Right lobe of liver (tissue), 6 donors: ENCODE data around the gene CARMIL1. TPM values are rescaled to one million over a fixed set of nuclear protein-coding genes. Genes with fewer than 3 reads are reported as not detected.

ENCODE experiments used
- ATAC-seq, 4 donors: fragments of 200-7000 bp; cut with Tn5 transposase; one replicate each; pipeline ENCODE4 v1.9.1; 2020; ENCODE audit warnings: mild to moderate bottlenecking in 4 of 4, moderate library complexity in 4 of 4
- DNase-seq, 3 donors: peaks; one replicate each; pipeline ENCODE4 v3.0.0-alpha.2; 2020
- H3K27ac ChIP-seq, 3 donors: fragments of 200-600 bp; one replicate each; pipeline ENCODE4 v1.8.0; 2022
- H3K27me3 ChIP-seq, 2 donors: fragments of 200-600 bp; one replicate each; pipeline ENCODE4 v1.8.0; 2022
- H3K36me3 ChIP-seq, 4 donors: fragments of 200-600 bp; sonication (generic) in 1 of 4; one replicate each; pipeline versions ENCODE4 v1.5.1 to v1.8.0; 2017 to 2022; ENCODE audit warnings: control low read depth in 1 of 4
- H3K4me1 ChIP-seq, 4 donors: fragments of 200-600 bp; sonication (generic) in 1 of 4; one replicate each; pipeline versions ENCODE4 v1.5.1 to v1.8.0; 2017 to 2022; ENCODE audit warnings: control low read depth in 1 of 4
- H3K4me3 ChIP-seq, 3 donors: fragments of 200-600 bp; one replicate each; pipeline ENCODE4 v1.8.0; 2022
- H3K9me3 ChIP-seq, 4 donors: fragments of 200-600 bp; sonication (generic) in 1 of 4; one replicate each; pipeline versions ENCODE4 v1.5.1 to v1.8.0; 2017 to 2022; ENCODE audit warnings: control low read depth in 1 of 4
- CTCF ChIP-seq, 4 donors: fragments of 200-600 bp in 3 of 4; fragments of 450-650 bp in 1 of 4; IDR thresholded peaks; one replicate each; pipeline versions ENCODE4 v1.5.1 to v1.8.0; 2016 to 2022; ENCODE audit warnings: antibody characterized with exemption in 4 of 4, mild to moderate bottlenecking in 2 of 4
- POLR2A ChIP-seq: fragments of 450-650 bp; IDR thresholded peaks from one replicate; pipeline ENCODE4 v1.6.1; 2017; ENCODE audit warnings: antibody characterized with exemption, mild to moderate bottlenecking
- WGBS: methylation state at CpG from one replicate; pipeline ENCODE4 v1.1.6; 2018; ENCODE audit warnings: low coverage, low lambda C conversion rate; ENCODE audit not compliant: insufficient coverage; ENCODE audit errors: missing lambda C conversion rate; 5-methylcytosine and 5-hydroxymethylcytosine counted together
- intact Hi-C, 2 donors: fragments of 100-400 bp; cut with DNase I; formaldehyde crosslinking; loops; one replicate each; pipeline versions ENCODE4 v1.11.2 to v1.14.1; 2022
- total RNA-seq, 6 experiments: library from RNA; depleted of rRNA in 2 of 6; stranded (reverse); fragments of >200 nt in 2 of 6; fragmentation: NEBNext Ultra II Directional in 3 of 6; extraction: Animal tissue kit (Norgen Biotek cat#: 25700) in 3 of 6; gene quantifications; one replicate each; pipeline versions ENCODE4 v1.1.0 to v1.2.4, GENCODE V29; 2016 to 2023
- donor health status: DM: no; HTN: yes; CAD: no.
- donor health status: DM: no; HTN: no; CAD: no.
- donor health status: DM: no; HTN: no; CAD: no.
- donor health status: DM: no; HTN: yes; CAD: no.
- donor health status: DM: no; HTN: yes; CAD: no.

Gene CARMIL1
- total RNA-seq, 6 experiments from 2014 or later: 3.3 to 8.6 (median 4.6) TPM

GRCh38 chr6:25473447-25473846, 194.3 kb downstream of the CARMIL1 start:
- Histone ChIP-seq H3K27ac (no peak overlapping the region), H3K4me3 (no peak overlapping the region), H3K4me1 (no peaks in the 10 kb centered on the region), H3K9me3 (no peaks in the 10 kb centered on the region), H3K27me3 (no peaks in the 10 kb centered on the region), H3K36me3 (no peaks in the 10 kb centered on the region)
- 73% methylated on average over 3 of the region's 3 CpGs for WGBS
- peak in 1 of 4 donors; percentile 36 for ATAC-seq
- intact Hi-C loops: no loop called here
- TF ChIP-seq CTCF (IDR thresholded peaks at IDR 0.05): no peak
- TF ChIP-seq POLR2A: no peak
- no peak for DNase-seq

- H3K36me3 ChIP-seq: no peaks in the 10 kb centered on the region
- H3K4me3 ChIP-seq: no peak overlapping the region
- no peak for TF ChIP-seq POLR2A
- TF ChIP-seq CTCF (IDR thresholded peaks at IDR 0.05): no peak
- intact Hi-C loops: no loop called here
- 80% methylated on average over 3 of the region's 3 CpGs for WGBS
- ATAC-seq (no peak), DNase-seq (no peak)
- no peaks in the 10 kb centered on the region for H3K4me1 ChIP-seq
- H3K9me3 ChIP-seq: no peaks in the 10 kb centered on the region
- no peaks in the 10 kb centered on the region for H3K27me3 ChIP-seq
- no peak overlapping the region for H3K27ac ChIP-seq
Observed at GRCh38 chr6:25476126-25476525, 197.0 kb downstream of the CARMIL1 start.

GRCh38 chr6:25477006-25477590, 197.9 kb downstream of the CARMIL1 start:
- Histone ChIP-seq H3K4me3 (no peak overlapping the region), H3K27ac (no peak overlapping the region), H3K27me3 (no peaks in the 10 kb centered on the region), H3K36me3 (no peaks in the 10 kb centered on the region), H3K4me1 (no peaks in the 10 kb centered on the region), H3K9me3 (no peaks in the 10 kb centered on the region)
- intact Hi-C loops: no loop called here
- no peak for TF ChIP-seq POLR2A
- TF ChIP-seq CTCF (IDR thresholded peaks at IDR 0.05): no peak
- ATAC-seq (no peak), DNase-seq (no peak)
- WGBS: 38% methylated on average over 1 of the region's 4 CpGs

GRCh38 chr6:25478973-25479372, 199.8 kb downstream of the CARMIL1 start:
- Histone ChIP-seq H3K27ac (no peak overlapping the region), H3K4me3 (no peak overlapping the region), H3K27me3 (no peaks in the 10 kb centered on the region), H3K36me3 (no peaks in the 10 kb centered on the region), H3K9me3 (no peaks in the 10 kb centered on the region), H3K4me1 (no peaks in the 10 kb centered on the region)
- ATAC-seq (no peak), DNase-seq (no peak)
- TF ChIP-seq POLR2A: no peak
- TF ChIP-seq CTCF (IDR thresholded peaks at IDR 0.05): no peak
- WGBS: 64% methylated on average over 1 of the region's 1 CpG
- intact Hi-C loops: no loop called here

GRCh38 chr6:25481267-25481666, 202.1 kb downstream of the CARMIL1 start:
- ATAC-seq: no peak
- Histone ChIP-seq H3K36me3 (no peaks in the 10 kb centered on the region), H3K4me3 (no peak overlapping the region), H3K27ac (no peak overlapping the region), H3K4me1 (no peaks in the 10 kb centered on the region), H3K27me3 (no peaks in the 10 kb centered on the region), H3K9me3 (no peaks in the 10 kb centered on the region)
- WGBS: 67% methylated on average over 1 of the region's 1 CpG
- TF ChIP-seq POLR2A: no peak
- no peak for TF ChIP-seq CTCF (IDR thresholded peaks at IDR 0.05)
- DNase-seq: no peak
- intact Hi-C loops: no loop called here
